K562 (cell line): ENCODE results near the gene COL4A2. TPM values are rescaled to one million over a fixed set of nuclear protein-coding genes. Genes with fewer than 3 reads are reported as not detected.

Experiments
- ARHGAP35 ChIP-seq: fragments of 450-650 bp; IDR thresholded peaks from 2 replicates; pipeline ENCODE4 v1.6.1; 2018; ENCODE audit not compliant: partially characterized antibody
- ATF7 ChIP-seq: fragments of 450-650 bp; IDR thresholded peaks from 2 replicates; pipeline ENCODE4 v1.7.1; 2014; ENCODE audit warnings: mild to moderate bottlenecking, moderate library complexity
- CBFA2T2 ChIP-seq: fragments of 450-650 bp; conservative IDR thresholded peaks from 2 replicates; pipeline ENCODE4 v1.6.1; 2017; ENCODE audit warnings: mild to moderate bottlenecking
- DPF2 ChIP-seq: fragments of 450-650 bp; IDR thresholded peaks from 2 replicates; pipeline ENCODE4 v1.6.1; 2016
- EGR1 ChIP-seq: fragments of 450-650 bp; conservative IDR thresholded peaks from 2 replicates; pipeline ENCODE4 v1.6.1; 2017; ENCODE audit warnings: mild to moderate bottlenecking
- ETV5 ChIP-seq: sonication (generic); formaldehyde crosslinking; IDR thresholded peaks from 2 replicates; pipeline ENCODE4 v1.4.0; 2020; ENCODE audit warnings: low read depth, mild to moderate bottlenecking, missing genetic modification reagents
- GABPA ChIP-seq: fragments of 200-800 bp; sonication (Bioruptor generic); conservative IDR thresholded peaks from 2 replicates; pipeline ENCODE4 v1.6.1; 2016; ENCODE audit warnings: low read depth, missing genetic modification characterization, missing compliant biosample characterization
- KDM1A ChIP-seq, 2 experiments: fragments of 450-650 bp; IDR thresholded peaks; 2 replicates each; pipeline ENCODE4 v1.6.1; 2016; ENCODE audit warnings: mild to moderate bottlenecking in 2 of 2
- NFYB ChIP-seq: IDR thresholded peaks from 2 replicates; pipeline ENCODE4 v1.6.1; 2011; ENCODE audit warnings: mild to moderate bottlenecking, moderate library complexity; ENCODE audit not compliant: insufficient read length; ENCODE audit errors: extremely low read depth
- PHF8 ChIP-seq: fragments of 200-600 bp; sonication (generic); IDR thresholded peaks from 2 replicates; pipeline ENCODE4 v1.6.1; 2012; ENCODE audit warnings: mixed run types, mild to moderate bottlenecking, inconsistent platforms, low read length, moderate library complexity, borderline replicate concordance
- TAF1 ChIP-seq: IDR thresholded peaks from 2 replicates; pipeline ENCODE4 v1.6.1; 2011; ENCODE audit warnings: mild to moderate bottlenecking, low read length, moderate library complexity; ENCODE audit not compliant: insufficient read depth, control insufficient read depth, severe bottlenecking; ENCODE audit errors: extremely low read depth
- TCFL5 ChIP-seq: fragments of 250-450 bp; sonication (Bioruptor Pico); conservative IDR thresholded peaks from 2 replicates; pipeline ENCODE4 v1.6.1; 2021; ENCODE audit warnings: mild to moderate bottlenecking, moderate library complexity, matching md5 sums
- TSC22D4 ChIP-seq: fragments of 450-650 bp; IDR thresholded peaks from 2 replicates; pipeline ENCODE4 v1.6.1; 2016; ENCODE audit warnings: missing genetic modification characterization, missing biosample characterization, control low read depth
- ZFX ChIP-seq: sonication (generic); formaldehyde crosslinking; IDR thresholded peaks from 2 replicates; pipeline ENCODE4 v1.8.0; 2022; ENCODE audit warnings: mild to moderate bottlenecking, missing genetic modification reagents, moderate library complexity
- ZNF140 ChIP-seq: fragments of 250-450 bp; sonication (Bioruptor Pico); IDR thresholded peaks from 2 replicates; pipeline ENCODE4 v1.8.0; 2021; ENCODE audit warnings: moderate library complexity, mild to moderate bottlenecking, inconsistent platforms
- ZNF212 ChIP-seq: fragments of 450-650 bp; formaldehyde crosslinking; IDR thresholded peaks from 2 replicates; pipeline ENCODE4 v1.4.0; 2020; ENCODE audit warnings: mild to moderate bottlenecking
- ZNF780A ChIP-seq: fragments of 250-450 bp; sonication (Bioruptor Pico); IDR thresholded peaks from 2 replicates; pipeline ENCODE4 v1.5.0; 2021; ENCODE audit warnings: mild to moderate bottlenecking
- polyA plus RNA-seq, 8 experiments: library from polyadenylated mRNA; depleted of rRNA in 4 of 8; stranded (reverse) in 5 of 8; unstranded in 3 of 8; fragments of >200 nt; fragmentation: Nextera tagmentation in 2 of 8; fragmentation: Illumina TruSeq in 1 of 8; extraction: Ambion mirVana in 2 of 8; extraction: Trizol in 1 of 8; gene quantifications; 2 replicates each; pipeline versions ENCODE4 v1.2.1 to v1.2.3, GENCODE V29; 2011 to 2014; ENCODE audit warnings: inconsistent platforms in 1 of 8, missing spikeins in 1 of 8
- total RNA-seq, 7 experiments: library from RNA; depleted of rRNA in 6 of 7; stranded (reverse); fragments of >200 nt in 6 of 7; fragmentation: Illumina TruSeq in 2 of 7; extraction: Trizol in 2 of 7; gene quantifications; 2 replicates each; pipeline versions ENCODE4 v1.2.1 to v1.2.3, GENCODE V29; 2011 to 2021; ENCODE audit warnings: low replicate concordance in 1 of 7
- TF ChIP-seq, protein P1 (sequence below): fragments of 450-650 bp; IDR thresholded peaks from 2 replicates; pipeline ENCODE4 v1.7.1; 2018; ENCODE audit warnings: mild to moderate bottlenecking, low read depth; ENCODE audit not compliant: partially characterized antibody
- TF ChIP-seq, protein P2 (sequence below): fragments of 250-450 bp; sonication (Bioruptor Pico); IDR thresholded peaks from 2 replicates; pipeline ENCODE4 v1.8.0; 2022; ENCODE audit warnings: inconsistent platforms
- TF ChIP-seq, protein P3 (sequence below): fragments of 250-450 bp; sonication (Bioruptor Pico); IDR thresholded peaks from 2 replicates; pipeline ENCODE4 v1.4.0; 2020; ENCODE audit warnings: mild to moderate bottlenecking, moderate library complexity, borderline replicate concordance
- TF ChIP-seq, protein P4 (sequence below): IDR thresholded peaks from 2 replicates; pipeline ENCODE4 v1.6.1; 2016; ENCODE audit warnings: missing genetic modification characterization, missing compliant biosample characterization

Gene COL4A2
- total and polyA plus RNA-seq, 9 of the 15 experiments (the other 6 are each of a cell fraction or from before 2014, with no cell fraction given), result 0.13 to 15.2 (median 8.1) TPM

DNA sequence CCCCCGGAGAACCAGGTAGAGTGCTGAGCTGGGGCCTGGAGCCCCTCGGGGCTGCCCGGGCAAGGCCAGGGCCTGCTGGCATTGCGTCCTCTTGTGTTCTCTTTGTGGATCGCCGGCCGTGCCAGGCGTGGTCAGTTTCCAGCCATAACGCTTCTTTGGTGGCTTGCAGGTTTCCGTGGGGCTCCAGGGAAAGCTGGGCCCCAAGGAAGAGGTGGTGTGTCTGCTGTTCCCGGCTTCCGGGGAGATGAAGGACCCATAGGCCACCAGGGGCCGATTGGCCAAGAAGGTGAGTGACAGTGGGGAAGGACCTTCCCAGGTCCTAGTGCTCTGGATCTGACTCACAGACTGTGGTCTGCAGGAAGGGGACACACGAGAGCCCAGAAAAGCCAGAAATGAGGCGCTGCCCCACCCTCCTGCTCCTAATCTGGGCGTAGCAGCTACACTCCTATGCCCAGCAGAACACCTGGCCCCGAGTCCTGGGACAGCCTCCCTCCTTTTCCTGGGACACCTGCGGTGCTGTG lies 197.0 kb downstream of the COL4A2 start (continued):
- TF ChIP-seq, protein P1, sequence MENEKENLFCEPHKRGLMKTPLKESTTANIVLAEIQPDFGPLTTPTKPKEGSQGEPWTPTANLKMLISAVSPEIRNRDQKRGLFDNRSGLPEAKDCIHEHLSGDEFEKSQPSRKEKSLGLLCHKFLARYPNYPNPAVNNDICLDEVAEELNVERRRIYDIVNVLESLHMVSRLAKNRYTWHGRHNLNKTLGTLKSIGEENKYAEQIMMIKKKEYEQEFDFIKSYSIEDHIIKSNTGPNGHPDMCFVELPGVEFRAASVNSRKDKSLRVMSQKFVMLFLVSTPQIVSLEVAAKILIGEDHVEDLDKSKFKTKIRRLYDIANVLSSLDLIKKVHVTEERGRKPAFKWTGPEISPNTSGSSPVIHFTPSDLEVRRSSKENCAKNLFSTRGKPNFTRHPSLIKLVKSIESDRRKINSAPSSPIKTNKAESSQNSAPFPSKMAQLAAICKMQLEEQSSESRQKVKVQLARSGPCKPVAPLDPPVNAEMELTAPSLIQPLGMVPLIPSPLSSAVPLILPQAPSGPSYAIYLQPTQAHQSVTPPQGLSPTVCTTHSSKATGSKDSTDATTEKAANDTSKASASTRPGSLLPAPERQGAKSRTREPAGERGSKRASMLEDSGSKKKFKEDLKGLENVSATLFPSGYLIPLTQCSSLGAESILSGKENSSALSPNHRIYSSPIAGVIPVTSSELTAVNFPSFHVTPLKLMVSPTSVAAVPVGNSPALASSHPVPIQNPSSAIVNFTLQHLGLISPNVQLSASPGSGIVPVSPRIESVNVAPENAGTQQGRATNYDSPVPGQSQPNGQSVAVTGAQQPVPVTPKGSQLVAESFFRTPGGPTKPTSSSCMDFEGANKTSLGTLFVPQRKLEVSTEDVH, result no peak
- TF ChIP-seq TCFL5 (CRISPR knock-in tag) (no peak), ZNF140 (CRISPR knock-in tag) (no peak), KDM1A (IDR thresholded peaks at IDR 0.05) (no peak), DPF2 (no peak), PHF8 (peak; percentile 55; the same call in 1 of the 2 replicates), CBFA2T2 (peak; percentile 49), ARHGAP35 (no peak), EGR1 (0 out of 2 replicates have a peak, but pooled peaks have one; percentile 22), ATF7 (no peak), ZFX (CRISPR knock-in tag) (peak; percentile 81), ZNF212 (CRISPR knock-in tag) (no peak), TSC22D4 (no peak), ETV5 (CRISPR knock-in tag) (peak; percentile 25; the same call in 1 of the 2 replicates), TAF1 (no peak), NFYB (peak; percentile 9), GABPA (no peak; the same call in 1 of the 2 replicates), ZNF780A (no peak)
- TF ChIP-seq, protein P2, sequence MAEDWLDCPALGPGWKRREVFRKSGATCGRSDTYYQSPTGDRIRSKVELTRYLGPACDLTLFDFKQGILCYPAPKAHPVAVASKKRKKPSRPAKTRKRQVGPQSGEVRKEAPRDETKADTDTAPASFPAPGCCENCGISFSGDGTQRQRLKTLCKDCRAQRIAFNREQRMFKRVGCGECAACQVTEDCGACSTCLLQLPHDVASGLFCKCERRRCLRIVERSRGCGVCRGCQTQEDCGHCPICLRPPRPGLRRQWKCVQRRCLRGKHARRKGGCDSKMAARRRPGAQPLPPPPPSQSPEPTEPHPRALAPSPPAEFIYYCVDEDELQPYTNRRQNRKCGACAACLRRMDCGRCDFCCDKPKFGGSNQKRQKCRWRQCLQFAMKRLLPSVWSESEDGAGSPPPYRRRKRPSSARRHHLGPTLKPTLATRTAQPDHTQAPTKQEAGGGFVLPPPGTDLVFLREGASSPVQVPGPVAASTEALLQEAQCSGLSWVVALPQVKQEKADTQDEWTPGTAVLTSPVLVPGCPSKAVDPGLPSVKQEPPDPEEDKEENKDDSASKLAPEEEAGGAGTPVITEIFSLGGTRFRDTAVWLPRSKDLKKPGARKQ (CRISPR knock-in tag), result no peak
- TF ChIP-seq, protein P3, sequence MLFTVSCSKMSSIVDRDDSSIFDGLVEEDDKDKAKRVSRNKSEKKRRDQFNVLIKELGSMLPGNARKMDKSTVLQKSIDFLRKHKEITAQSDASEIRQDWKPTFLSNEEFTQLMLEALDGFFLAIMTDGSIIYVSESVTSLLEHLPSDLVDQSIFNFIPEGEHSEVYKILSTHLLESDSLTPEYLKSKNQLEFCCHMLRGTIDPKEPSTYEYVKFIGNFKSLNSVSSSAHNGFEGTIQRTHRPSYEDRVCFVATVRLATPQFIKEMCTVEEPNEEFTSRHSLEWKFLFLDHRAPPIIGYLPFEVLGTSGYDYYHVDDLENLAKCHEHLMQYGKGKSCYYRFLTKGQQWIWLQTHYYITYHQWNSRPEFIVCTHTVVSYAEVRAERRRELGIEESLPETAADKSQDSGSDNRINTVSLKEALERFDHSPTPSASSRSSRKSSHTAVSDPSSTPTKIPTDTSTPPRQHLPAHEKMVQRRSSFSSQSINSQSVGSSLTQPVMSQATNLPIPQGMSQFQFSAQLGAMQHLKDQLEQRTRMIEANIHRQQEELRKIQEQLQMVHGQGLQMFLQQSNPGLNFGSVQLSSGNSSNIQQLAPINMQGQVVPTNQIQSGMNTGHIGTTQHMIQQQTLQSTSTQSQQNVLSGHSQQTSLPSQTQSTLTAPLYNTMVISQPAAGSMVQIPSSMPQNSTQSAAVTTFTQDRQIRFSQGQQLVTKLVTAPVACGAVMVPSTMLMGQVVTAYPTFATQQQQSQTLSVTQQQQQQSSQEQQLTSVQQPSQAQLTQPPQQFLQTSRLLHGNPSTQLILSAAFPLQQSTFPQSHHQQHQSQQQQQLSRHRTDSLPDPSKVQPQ, result no peak
- TF ChIP-seq, protein P4, sequence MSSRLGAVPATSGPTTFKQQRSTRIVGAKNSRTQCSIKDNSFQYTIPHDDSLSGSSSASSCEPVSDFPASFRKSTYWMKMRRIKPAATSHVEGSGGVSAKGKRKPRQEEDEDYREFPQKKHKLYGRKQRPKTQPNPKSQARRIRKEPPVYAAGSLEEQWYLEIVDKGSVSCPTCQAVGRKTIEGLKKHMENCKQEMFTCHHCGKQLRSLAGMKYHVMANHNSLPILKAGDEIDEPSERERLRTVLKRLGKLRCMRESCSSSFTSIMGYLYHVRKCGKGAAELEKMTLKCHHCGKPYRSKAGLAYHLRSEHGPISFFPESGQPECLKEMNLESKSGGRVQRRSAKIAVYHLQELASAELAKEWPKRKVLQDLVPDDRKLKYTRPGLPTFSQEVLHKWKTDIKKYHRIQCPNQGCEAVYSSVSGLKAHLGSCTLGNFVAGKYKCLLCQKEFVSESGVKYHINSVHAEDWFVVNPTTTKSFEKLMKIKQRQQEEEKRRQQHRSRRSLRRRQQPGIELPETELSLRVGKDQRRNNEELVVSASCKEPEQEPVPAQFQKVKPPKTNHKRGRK (tag), result no peak
